Stimulated activated memory B cell treated with anti-CD40 and anti-IgM and Interleukin-4, amounts not matched to agents 10 μg/mL and 1 μg/mL and 100 μg/mL, for 72 hours (primary cell): ENCODE data around the gene CXXC5.

Source experiments
- ATAC-seq: fragments of 150-1000 bp; cut with Tn5 transposase; 2 replicates; pipeline ENCODE4 v1.10.0; 2021
- H3K27ac Mint-ChIP-seq: one replicate; pipeline ENCODE4 v1.8.0; 2022; ENCODE audit warnings: mild to moderate bottlenecking, mixed read lengths
- H3K27me3 Mint-ChIP-seq: one replicate; pipeline ENCODE4 v1.8.0; 2022; ENCODE audit warnings: mixed read lengths
- H3K36me3 Mint-ChIP-seq: one replicate; pipeline ENCODE4 v1.8.0; 2022; ENCODE audit warnings: mixed read lengths
- H3K4me1 Mint-ChIP-seq: one replicate; pipeline ENCODE4 v1.8.0; 2022; ENCODE audit warnings: mixed read lengths
- H3K4me3 Mint-ChIP-seq: one replicate; pipeline ENCODE4 v1.8.0; 2022; ENCODE audit warnings: mild to moderate bottlenecking, moderate library complexity, mixed read lengths
- H3K9me3 Mint-ChIP-seq: one replicate; pipeline ENCODE4 v1.8.0; 2022; ENCODE audit warnings: mixed read lengths

The CXXC5 gene

GRCh38 chr5:139664727-139665351 lies 16.7 kb downstream of the CXXC5 start:
- Mint-ChIP-seq H3K9me3 (no peaks in the 10 kb centered on the region), H3K27ac (peak overlapping the region; percentile 88), H3K4me1 (peaks cover 94% of the 10 kb centered on the region), H3K27me3 (no peaks in the 10 kb centered on the region), H3K36me3 (peaks cover 13% of the 10 kb centered on the region), H3K4me3 (peak overlapping the region; percentile 72)
- ATAC-seq: no peak

GRCh38 chr5:139665626-139666025 lies 17.5 kb downstream of the CXXC5 start:
- Mint-ChIP-seq H3K27me3 (no peaks in the 10 kb centered on the region), H3K4me1 (peaks cover 95% of the 10 kb centered on the region), H3K36me3 (peaks cover 13% of the 10 kb centered on the region), H3K4me3 (peak overlapping the region; percentile 21), H3K27ac (peak overlapping the region; percentile 88), H3K9me3 (no peaks in the 10 kb centered on the region)
- ATAC-seq: no peak

GRCh38 chr5:139666551-139666950 lies 18.4 kb downstream of the CXXC5 start:
- H3K4me3 Mint-ChIP-seq: peak overlapping the region; percentile 81
- peaks cover 99% of the 10 kb centered on the region for H3K4me1 Mint-ChIP-seq
- H3K27ac Mint-ChIP-seq: peak overlapping the region; percentile 88
- peaks cover 13% of the 10 kb centered on the region for H3K36me3 Mint-ChIP-seq
- no peaks in the 10 kb centered on the region for H3K9me3 Mint-ChIP-seq
- ATAC-seq: no peak
- H3K27me3 Mint-ChIP-seq: no peaks in the 10 kb centered on the region

- Mint-ChIP-seq H3K4me1 (peaks cover 99% of the 10 kb centered on the region), H3K27me3 (no peaks in the 10 kb centered on the region), H3K4me3 (peak overlapping the region; percentile 81)
Observed at GRCh38 chr5:139667001-139667729, 19.0 kb downstream of the CXXC5 start.

GRCh38 chr5:139667730-139668063 lies 19.5 kb downstream of the CXXC5 start:
- H3K4me1 Mint-ChIP-seq: peaks cover 99% of the 10 kb centered on the region
- H3K27me3 Mint-ChIP-seq: no peaks in the 10 kb centered on the region
- peak overlapping the region; percentile 88 for H3K27ac Mint-ChIP-seq
- no peak for ATAC-seq
- H3K9me3 Mint-ChIP-seq: no peaks in the 10 kb centered on the region
- peaks cover 13% of the 10 kb centered on the region for H3K36me3 Mint-ChIP-seq
- H3K4me3 Mint-ChIP-seq: peak overlapping the region; percentile 81

More at GRCh38 chr5:139667001-139667729, 19.0 kb downstream of the CXXC5 start:
- peak overlapping the region; percentile 88 for H3K27ac Mint-ChIP-seq
- H3K9me3 Mint-ChIP-seq: no peaks in the 10 kb centered on the region
- H3K36me3 Mint-ChIP-seq: peaks cover 13% of the 10 kb centered on the region
- ATAC-seq: no peak

- no peaks in the 10 kb centered on the region for H3K27me3 Mint-ChIP-seq
- H3K36me3 Mint-ChIP-seq: peaks cover 13% of the 10 kb centered on the region
- ATAC-seq: no peak
- H3K4me1 Mint-ChIP-seq: peaks cover 99% of the 10 kb centered on the region
- peak overlapping the region; percentile 88 for H3K27ac Mint-ChIP-seq
- H3K9me3 Mint-ChIP-seq: no peaks in the 10 kb centered on the region
- H3K4me3 Mint-ChIP-seq: peak overlapping the region; percentile 83
Observed at GRCh38 chr5:139668064-139668880, 20.1 kb downstream of the CXXC5 start.

GRCh38 chr5:139668924-139669661 lies 20.9 kb downstream of the CXXC5 start:
- Mint-ChIP-seq H3K4me1 (peaks cover 99% of the 10 kb centered on the region), H3K36me3 (peaks cover 13% of the 10 kb centered on the region), H3K27me3 (no peaks in the 10 kb centered on the region), H3K4me3 (peak overlapping the region; percentile 83), H3K27ac (peak overlapping the region; percentile 88), H3K9me3 (no peaks in the 10 kb centered on the region)
- ATAC-seq: no peak

- peak overlapping the region; percentile 83 for H3K4me3 Mint-ChIP-seq
- H3K27me3 Mint-ChIP-seq: no peaks in the 10 kb centered on the region
- peaks cover 96% of the 10 kb centered on the region for H3K4me1 Mint-ChIP-seq
- H3K27ac Mint-ChIP-seq: peak overlapping the region; percentile 88
- no peaks in the 10 kb centered on the region for H3K9me3 Mint-ChIP-seq
- peak; percentile 70 for ATAC-seq
- H3K36me3 Mint-ChIP-seq: peaks cover 16% of the 10 kb centered on the region
Observed at GRCh38 chr5:139669662-139670368, 21.7 kb downstream of the CXXC5 start.

- no peaks in the 10 kb centered on the region for H3K9me3 Mint-ChIP-seq
- peaks cover 19% of the 10 kb centered on the region for H3K36me3 Mint-ChIP-seq
Observed at GRCh38 chr5:139670369-139671095, 22.4 kb downstream of the CXXC5 start.

GRCh38 chr5:139671096-139671841 lies 23.1 kb downstream of the CXXC5 start:
- Mint-ChIP-seq H3K4me3 (peak overlapping the region; percentile 83), H3K27me3 (no peaks in the 10 kb centered on the region), H3K27ac (peak overlapping the region; percentile 88), H3K36me3 (peaks cover 19% of the 10 kb centered on the region), H3K9me3 (no peaks in the 10 kb centered on the region), H3K4me1 (peaks cover 90% of the 10 kb centered on the region)
- ATAC-seq: peak; percentile 13

More at GRCh38 chr5:139670369-139671095, 22.4 kb downstream of the CXXC5 start:
- Mint-ChIP-seq H3K27ac (peak overlapping the region; percentile 88), H3K4me1 (peaks cover 96% of the 10 kb centered on the region), H3K4me3 (peak overlapping the region; percentile 83), H3K27me3 (no peaks in the 10 kb centered on the region)
- ATAC-seq: peak; percentile 84

GRCh38 chr5:139675213-139675612 lies 27.1 kb downstream of the CXXC5 start:
- peaks cover 86% of the 10 kb centered on the region for H3K4me1 Mint-ChIP-seq
- H3K9me3 Mint-ChIP-seq: no peaks in the 10 kb centered on the region
- H3K27me3 Mint-ChIP-seq: no peaks in the 10 kb centered on the region
- peaks cover 26% of the 10 kb centered on the region for H3K36me3 Mint-ChIP-seq
- no peak overlapping the region for H3K4me3 Mint-ChIP-seq
- H3K27ac Mint-ChIP-seq: peak overlapping the region; percentile 74
- no peak for ATAC-seq

- Mint-ChIP-seq H3K4me1 (peaks cover 83% of the 10 kb centered on the region), H3K4me3 (no peak overlapping the region), H3K9me3 (no peaks in the 10 kb centered on the region), H3K27me3 (no peaks in the 10 kb centered on the region), H3K36me3 (peaks cover 29% of the 10 kb centered on the region), H3K27ac (peak overlapping the region; percentile 74)
- ATAC-seq: no peak
Observed at GRCh38 chr5:139675825-139676224, 27.7 kb downstream of the CXXC5 start.

GRCh38 chr5:139676406-139676805 lies 28.3 kb downstream of the CXXC5 start:
- H3K36me3 Mint-ChIP-seq: peaks cover 29% of the 10 kb centered on the region
- no peak for ATAC-seq
- H3K27ac Mint-ChIP-seq: peak overlapping the region; percentile 92
- no peak overlapping the region for H3K4me3 Mint-ChIP-seq
- H3K9me3 Mint-ChIP-seq: no peaks in the 10 kb centered on the region
- H3K4me1 Mint-ChIP-seq: peaks cover 77% of the 10 kb centered on the region
- no peaks in the 10 kb centered on the region for H3K27me3 Mint-ChIP-seq
